ENCODE results near the gene IER2.
"Not testable (repeated sequence)": the region's sequence is repeated elsewhere in the genome, so short reads cannot be mapped to it uniquely, and the experiment has no call there.

Gene IER2

GRCh38 chr19:13173139-13173737 lies 23.0 kb downstream of the IER2 start:
- H3K27ac Mint-ChIP-seq: peak overlapping the region in 1 of 3 experiments; percentile 71
- peaks cover 27% of the 10 kb centered on the region for H3K4me1 Mint-ChIP-seq
- H3K27me3 Mint-ChIP-seq (ENCODE audit: low read depth): peaks cover 4% of the 10 kb centered on the region
- H3K4me3 Mint-ChIP-seq: no peak overlapping the region
- no peak for TF ChIP-seq CTCF (IDR thresholded peaks at IDR 0.05; ENCODE audit: unreplicated experiment in 3 of 3)
- no peaks in the 10 kb centered on the region for H3K36me3 Mint-ChIP-seq (ENCODE audit: low read depth)
- H3K9me3 Mint-ChIP-seq: no peaks in the 10 kb centered on the region

- no peaks in the 10 kb centered on the region for H3K36me3 Mint-ChIP-seq (ENCODE audit: low read depth)
- H3K9me3 Mint-ChIP-seq: no peaks in the 10 kb centered on the region
- peaks cover 28% of the 10 kb centered on the region for H3K4me1 Mint-ChIP-seq
- peaks cover 4% of the 10 kb centered on the region for H3K27me3 Mint-ChIP-seq (ENCODE audit: low read depth)
- peak overlapping the region; percentile 66 to 89 (median 68) for H3K27ac Mint-ChIP-seq
- no peak overlapping the region for H3K4me3 Mint-ChIP-seq
- no peak for TF ChIP-seq CTCF (IDR thresholded peaks at IDR 0.05; ENCODE audit: unreplicated experiment in 3 of 3)
These were observed 26.1 kb downstream of the IER2 start for GRCh38 chr19:13176345-13176744.

GRCh38 chr19:13177584-13177983 lies 27.4 kb downstream of the IER2 start:
- not testable (repeated sequence) for H3K27ac Mint-ChIP-seq; H3K27me3 Mint-ChIP-seq (ENCODE audit: low read depth)

GRCh38 chr19:13178291-13178690 lies 28.1 kb downstream of the IER2 start:
- not testable (repeated sequence) for H3K27ac Mint-ChIP-seq; H3K27me3 Mint-ChIP-seq (ENCODE audit: low read depth); H3K9me3 Mint-ChIP-seq; H3K4me3 Mint-ChIP-seq; H3K36me3 Mint-ChIP-seq (ENCODE audit: low read depth)
- peaks cover 23% of the 10 kb centered on the region for H3K4me1 Mint-ChIP-seq

More at GRCh38 chr19:13177584-13177983, 27.4 kb downstream of the IER2 start:
- not testable (repeated sequence) for H3K36me3 Mint-ChIP-seq (ENCODE audit: low read depth); H3K9me3 Mint-ChIP-seq; H3K4me3 Mint-ChIP-seq
- H3K4me1 Mint-ChIP-seq: peaks cover 30% of the 10 kb centered on the region

GRCh38 chr19:13181747-13182388 lies 31.7 kb downstream of the IER2 start:
- TF ChIP-seq CTCF (IDR thresholded peaks at IDR 0.05; ENCODE audit: unreplicated experiment in 3 of 3): no peak
- no peaks in the 10 kb centered on the region for H3K27me3 Mint-ChIP-seq (ENCODE audit: low read depth)
- peaks cover 19% of the 10 kb centered on the region for H3K4me1 Mint-ChIP-seq
- no peaks in the 10 kb centered on the region for H3K9me3 Mint-ChIP-seq
- peak overlapping the region in 2 of 3 experiments; percentile 19 to 37 for H3K4me3 Mint-ChIP-seq
- H3K36me3 Mint-ChIP-seq (ENCODE audit: low read depth): no peaks in the 10 kb centered on the region
- peak overlapping the region; percentile 95 to 99 (median 97) for H3K27ac Mint-ChIP-seq

GRCh38 chr19:13184926-13185325 lies 34.7 kb downstream of the IER2 start:
- H3K4me3 Mint-ChIP-seq; H3K27ac Mint-ChIP-seq; H3K27me3 Mint-ChIP-seq (ENCODE audit: low read depth); H3K9me3 Mint-ChIP-seq; H3K36me3 Mint-ChIP-seq (ENCODE audit: low read depth): not testable (repeated sequence)
- H3K4me1 Mint-ChIP-seq: peaks cover 19% of the 10 kb centered on the region

- peak overlapping the region; percentile 4 to 57 (median 16) for H3K27ac Mint-ChIP-seq
- H3K4me1 Mint-ChIP-seq: peaks cover 14% of the 10 kb centered on the region
- H3K4me3 Mint-ChIP-seq; H3K27me3 Mint-ChIP-seq (ENCODE audit: low read depth); H3K36me3 Mint-ChIP-seq (ENCODE audit: low read depth); H3K9me3 Mint-ChIP-seq: not testable (repeated sequence)
These were observed 35.8 kb downstream of the IER2 start for GRCh38 chr19:13185763-13186657.

- not testable (repeated sequence) for H3K36me3 Mint-ChIP-seq (ENCODE audit: low read depth); H3K9me3 Mint-ChIP-seq; H3K4me3 Mint-ChIP-seq; H3K27me3 Mint-ChIP-seq (ENCODE audit: low read depth); H3K27ac Mint-ChIP-seq
- peaks cover 11% of the 10 kb centered on the region for H3K4me1 Mint-ChIP-seq
These were observed 36.5 kb downstream of the IER2 start for GRCh38 chr19:13186688-13187087.

Measured in nephron (organoid).